C4-2B (cell line): Measurements from ENCODE around the gene SPTBN2.

Experiments used
- CTCF ChIP-seq: fragments of 450-650 bp; conservative IDR thresholded peaks from 2 replicates; pipeline ENCODE4 v1.5.1; 2017; ENCODE audit warnings: mild to moderate bottlenecking
- ZFX ChIP-seq: fragments of 450-650 bp; IDR thresholded peaks from 2 replicates; pipeline ENCODE4 v1.6.1; 2017

- TF ChIP-seq CTCF (no peak), ZFX (no peak)
Observed at GRCh38 chr11:66728038-66728692, 851 bp downstream of the SPTBN2 start.
